GM12801 (cell line): ENCODE results near the gene SGCA.

Source experiments
- CTCF ChIP-seq: IDR thresholded peaks from one replicate; pipeline ENCODE4 v1.5.1; 2011; ENCODE audit warnings: control low read depth; ENCODE audit not compliant: insufficient read length; ENCODE audit errors: extremely low read depth

Gene SGCA

GRCh38 chr17:50172130-50172529 lies 6.3 kb downstream of the SGCA start:
- no peak for TF ChIP-seq CTCF

GRCh38 chr17:50172936-50173334 lies 7.1 kb downstream of the SGCA start:
- no peak for TF ChIP-seq CTCF

GRCh38 chr17:50173335-50173941 lies 7.6 kb downstream of the SGCA start:
- no peak for TF ChIP-seq CTCF

GRCh38 chr17:50174444-50174843 lies 8.6 kb downstream of the SGCA start:
- TF ChIP-seq CTCF: no peak

- TF ChIP-seq CTCF: no peak
Observed at GRCh38 chr17:50175035-50175807, 9.4 kb downstream of the SGCA start.

GRCh38 chr17:50176559-50177357 lies 11.0 kb downstream of the SGCA start:
- TF ChIP-seq CTCF: no peak

- no peak for TF ChIP-seq CTCF
Observed at GRCh38 chr17:50177476-50177875, 11.7 kb downstream of the SGCA start.
